Upper lobe of right lung (tissue), 1 donor: ENCODE results near the gene PPIL1. TPM values are rescaled to one million over a fixed set of nuclear protein-coding genes. Genes with fewer than 3 reads are reported as not detected.

Source experiments
- ATAC-seq: fragments of 200-7000 bp; cut with Tn5 transposase; one replicate; pipeline ENCODE4 v1.9.1; 2020; ENCODE audit warnings: mild to moderate bottlenecking, moderate library complexity
- DNase-seq: peaks from one replicate; pipeline ENCODE4 v3.0.0-alpha.2; 2020
- H3K27ac ChIP-seq: fragments of 200-600 bp; one replicate; pipeline ENCODE4 v1.8.0; 2022
- H3K27me3 ChIP-seq: fragments of 200-600 bp; one replicate; pipeline ENCODE4 v1.8.0; 2022; ENCODE audit warnings: mild to moderate bottlenecking
- H3K36me3 ChIP-seq: fragments of 200-600 bp; one replicate; pipeline ENCODE4 v1.8.0; 2022
- H3K4me1 ChIP-seq: fragments of 200-600 bp; one replicate; pipeline ENCODE4 v1.8.0; 2022
- H3K4me3 ChIP-seq: fragments of 200-600 bp; one replicate; pipeline ENCODE4 v1.8.0; 2022; ENCODE audit warnings: mild to moderate bottlenecking
- H3K9me3 ChIP-seq: fragments of 200-600 bp; one replicate; pipeline ENCODE4 v1.8.0; 2022
- intact Hi-C: fragments of 100-400 bp; cut with DNase I; formaldehyde crosslinking; loops from one replicate; pipeline ENCODE4 v1.11.0; 2022
- total RNA-seq: library from RNA; stranded (reverse); fragmentation: NEBNext Ultra II Directional; extraction: Animal tissue kit (Norgen Biotek cat#: 25700); gene quantifications from one replicate; pipeline ENCODE4 v1.2.1, GENCODE V29; 2021
- TF ChIP-seq, protein P1 (sequence below): fragments of 200-600 bp; IDR thresholded peaks from one replicate; pipeline ENCODE4 v1.8.0; 2022; ENCODE audit warnings: antibody characterized with exemption
- donor health status: DM: no; HTN: yes; CAD: no; lungs with severe emphysema.

PPIL1 gene
- total RNA-seq, 1 donor from 2014 or later, result 15.7 TPM

DNA sequence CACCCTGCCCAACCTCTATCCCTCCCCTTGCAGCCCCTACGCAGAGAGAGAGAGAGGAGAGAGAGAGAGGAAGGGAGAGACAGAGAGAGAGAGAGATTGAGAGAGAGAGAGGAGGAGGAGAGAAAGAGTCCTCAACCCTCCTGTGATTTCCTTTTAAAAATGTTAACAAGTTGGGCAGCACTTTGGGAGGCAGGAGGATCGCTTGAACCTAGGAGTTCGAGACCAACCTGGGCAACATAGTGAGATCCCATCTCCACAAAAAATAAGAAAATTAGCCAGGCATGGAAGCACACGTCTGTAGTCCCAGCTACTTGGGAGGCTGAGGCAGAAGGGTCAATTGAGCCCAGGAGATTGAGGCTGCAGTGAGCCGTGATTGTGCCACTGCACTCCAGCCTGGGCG is 65.4 kb downstream of the PPIL1 start:
- Histone ChIP-seq H3K9me3 (no peaks in the 10 kb centered on the region), H3K36me3 (no peaks in the 10 kb centered on the region), H3K4me1 (no peaks in the 10 kb centered on the region), H3K4me3 (no peak overlapping the region), H3K27ac (no peak overlapping the region), H3K27me3 (no peaks in the 10 kb centered on the region)
- DNase-seq (no peak), ATAC-seq (no peak)
- intact Hi-C loops, result no loop called here
- TF ChIP-seq, protein P1, sequence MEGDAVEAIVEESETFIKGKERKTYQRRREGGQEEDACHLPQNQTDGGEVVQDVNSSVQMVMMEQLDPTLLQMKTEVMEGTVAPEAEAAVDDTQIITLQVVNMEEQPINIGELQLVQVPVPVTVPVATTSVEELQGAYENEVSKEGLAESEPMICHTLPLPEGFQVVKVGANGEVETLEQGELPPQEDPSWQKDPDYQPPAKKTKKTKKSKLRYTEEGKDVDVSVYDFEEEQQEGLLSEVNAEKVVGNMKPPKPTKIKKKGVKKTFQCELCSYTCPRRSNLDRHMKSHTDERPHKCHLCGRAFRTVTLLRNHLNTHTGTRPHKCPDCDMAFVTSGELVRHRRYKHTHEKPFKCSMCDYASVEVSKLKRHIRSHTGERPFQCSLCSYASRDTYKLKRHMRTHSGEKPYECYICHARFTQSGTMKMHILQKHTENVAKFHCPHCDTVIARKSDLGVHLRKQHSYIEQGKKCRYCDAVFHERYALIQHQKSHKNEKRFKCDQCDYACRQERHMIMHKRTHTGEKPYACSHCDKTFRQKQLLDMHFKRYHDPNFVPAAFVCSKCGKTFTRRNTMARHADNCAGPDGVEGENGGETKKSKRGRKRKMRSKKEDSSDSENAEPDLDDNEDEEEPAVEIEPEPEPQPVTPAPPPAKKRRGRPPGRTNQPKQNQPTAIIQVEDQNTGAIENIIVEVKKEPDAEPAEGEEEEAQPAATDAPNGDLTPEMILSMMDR, result no peak

DNA sequence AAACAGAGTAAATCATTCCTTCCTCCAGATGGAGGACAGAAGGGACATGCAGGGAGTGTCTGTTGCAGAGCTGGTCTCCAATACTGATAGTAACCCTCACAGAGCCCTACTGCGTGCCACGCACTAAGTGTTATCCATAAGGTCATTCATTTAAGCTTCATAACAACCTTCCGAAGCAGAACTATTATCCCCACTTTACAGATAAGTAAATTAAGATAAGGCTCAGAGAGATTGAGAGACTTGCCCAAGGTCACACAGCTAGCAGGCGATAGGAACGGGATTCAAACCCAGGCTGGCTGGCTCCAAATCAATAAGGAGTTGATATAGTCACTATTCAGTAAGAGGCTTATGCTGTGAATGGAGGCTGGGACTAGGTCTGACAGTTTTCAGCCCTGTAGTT is 66.0 kb downstream of the PPIL1 start:
- TF ChIP-seq, protein P1, result no peak
- no peaks in the 10 kb centered on the region for H3K27me3 ChIP-seq
- intact Hi-C loops, result no loop called here
- no peak overlapping the region for H3K4me3 ChIP-seq
- H3K4me1 ChIP-seq, result no peaks in the 10 kb centered on the region
- H3K9me3 ChIP-seq, result no peaks in the 10 kb centered on the region
- no peaks in the 10 kb centered on the region for H3K36me3 ChIP-seq
- DNase-seq (no peak), ATAC-seq (no peak)
- H3K27ac ChIP-seq, result no peak overlapping the region

DNA sequence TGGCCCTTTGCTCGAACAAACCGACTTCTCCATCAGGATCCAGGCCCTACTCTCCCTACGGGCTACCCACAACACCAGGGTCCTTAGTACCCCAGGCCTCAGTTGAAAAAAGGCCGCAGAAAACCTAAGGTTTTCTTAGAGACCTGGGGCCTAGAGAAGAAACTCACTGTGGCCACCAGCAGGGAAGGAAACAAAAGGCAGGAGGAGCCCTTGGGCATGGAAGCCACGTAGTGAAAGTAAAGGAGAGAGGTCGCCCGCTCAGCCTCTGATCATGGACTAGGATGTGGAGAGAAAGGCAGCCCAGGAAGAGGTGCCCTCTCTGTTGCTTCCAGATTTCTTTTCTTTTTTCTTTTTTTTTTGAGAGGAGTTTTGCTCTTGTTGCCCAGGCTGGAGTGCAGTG is 66.9 kb downstream of the PPIL1 start:
- DNase-seq, result no peak
- Histone ChIP-seq H3K27me3 (no peaks in the 10 kb centered on the region), H3K36me3 (no peaks in the 10 kb centered on the region), H3K9me3 (no peaks in the 10 kb centered on the region), H3K4me3 (no peak overlapping the region), H3K27ac (no peak overlapping the region), H3K4me1 (no peaks in the 10 kb centered on the region)
- intact Hi-C loops, result no loop called here
- TF ChIP-seq, protein P1, result no peak
- ATAC-seq, result no peak

DNA sequence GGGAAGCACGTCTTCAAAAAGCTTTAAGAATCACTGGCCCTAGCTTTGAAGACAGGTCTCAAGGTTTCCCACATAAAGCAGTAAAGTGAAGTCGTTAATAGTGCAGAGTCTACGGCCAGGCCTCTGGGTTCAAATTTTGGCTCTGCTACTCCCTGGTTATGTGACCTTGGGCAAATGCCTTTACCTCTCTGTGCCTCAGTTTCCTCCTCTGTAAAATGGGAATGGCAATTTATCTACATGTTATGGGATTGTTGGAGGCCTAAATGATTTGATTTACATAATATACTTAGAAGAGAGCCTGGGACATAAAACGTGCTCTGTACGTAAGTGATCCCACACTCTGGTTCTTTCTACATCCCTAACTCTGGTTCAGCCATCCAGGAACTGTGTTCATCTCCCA is 67.5 kb downstream of the PPIL1 start:
- ATAC-seq (no peak), DNase-seq (no peak)
- intact Hi-C loops, result no loop called here
- no peak overlapping the region for H3K4me3 ChIP-seq
- no peaks in the 10 kb centered on the region for H3K4me1 ChIP-seq
- H3K36me3 ChIP-seq, result no peaks in the 10 kb centered on the region
- no peaks in the 10 kb centered on the region for H3K27me3 ChIP-seq
- H3K9me3 ChIP-seq, result no peaks in the 10 kb centered on the region
- no peak overlapping the region for H3K27ac ChIP-seq
- TF ChIP-seq, protein P1, result no peak

DNA sequence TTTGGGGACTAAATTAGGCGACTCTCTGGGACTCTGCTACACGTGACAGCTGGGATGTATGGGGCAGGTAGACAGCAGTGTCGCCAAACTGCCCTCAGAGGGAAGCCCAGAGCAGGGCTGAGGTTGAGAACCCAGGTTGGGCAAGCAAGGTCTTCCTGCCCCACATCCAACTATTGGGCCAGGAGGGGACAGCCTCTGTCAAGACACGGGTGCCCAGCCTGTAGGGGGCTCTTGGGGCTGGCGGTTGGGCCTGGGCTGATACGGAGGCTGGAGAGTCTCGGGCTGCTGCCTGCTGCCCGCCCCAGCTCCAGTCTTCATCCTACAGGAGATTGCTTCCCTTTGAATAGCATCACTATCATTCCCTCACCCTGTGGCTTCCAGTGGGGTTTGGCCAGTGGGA is 68.7 kb downstream of the PPIL1 start:
- no peaks in the 10 kb centered on the region for H3K27me3 ChIP-seq
- no peaks in the 10 kb centered on the region for H3K4me1 ChIP-seq
- H3K4me3 ChIP-seq, result no peak overlapping the region
- DNase-seq, result no peak
- no peaks in the 10 kb centered on the region for H3K36me3 ChIP-seq
- ATAC-seq, result no peak
- TF ChIP-seq, protein P1, result no peak
- H3K9me3 ChIP-seq, result no peaks in the 10 kb centered on the region
- H3K27ac ChIP-seq, result no peak overlapping the region
- intact Hi-C loops, result no loop called here

DNA sequence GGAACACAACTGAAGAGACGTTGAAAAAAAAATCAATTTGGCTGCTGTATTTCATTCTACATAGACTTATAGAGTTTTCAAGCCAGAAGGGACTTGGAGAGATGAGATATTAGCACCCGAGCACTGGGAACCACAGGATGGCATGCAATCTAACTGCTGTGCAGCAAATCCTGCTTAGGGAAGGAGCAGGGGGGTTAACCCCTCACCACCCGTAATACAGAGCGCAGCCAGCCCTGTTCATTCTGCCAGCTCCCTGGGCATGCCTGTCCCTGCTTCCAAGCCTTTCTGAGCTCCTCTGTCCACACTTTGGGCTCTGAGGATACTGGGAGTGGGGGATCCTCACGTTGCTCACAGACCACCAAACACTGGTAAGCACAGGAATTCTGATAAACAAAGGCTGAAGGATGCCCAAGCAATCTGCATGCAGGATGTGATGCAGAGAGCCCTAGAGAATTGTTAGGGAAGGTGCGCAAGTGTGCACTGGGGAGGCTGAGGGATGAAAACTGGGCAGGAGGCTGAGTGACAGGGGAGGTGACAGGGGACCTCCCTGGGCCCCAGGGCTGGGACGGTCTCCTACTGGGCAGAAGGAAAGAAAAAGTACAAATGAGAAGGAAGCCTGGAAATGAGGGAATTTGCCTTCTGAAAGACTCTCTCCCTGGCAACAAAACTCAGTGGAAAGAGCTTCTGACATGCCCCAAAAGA is 69.4 kb downstream of the PPIL1 start:
- H3K4me1 ChIP-seq, result no peaks in the 10 kb centered on the region
- ATAC-seq (no peak), DNase-seq (no peak)
- TF ChIP-seq, protein P1, result no peak
- intact Hi-C loops, result no loop called here
- no peaks in the 10 kb centered on the region for H3K36me3 ChIP-seq
- no peak overlapping the region for H3K27ac ChIP-seq
- no peak overlapping the region for H3K4me3 ChIP-seq
- H3K27me3 ChIP-seq, result no peaks in the 10 kb centered on the region
- no peaks in the 10 kb centered on the region for H3K9me3 ChIP-seq
